WTC11 (cell line): ENCODE results near the gene GAGE12J. TPM values are rescaled to one million over a fixed set of nuclear protein-coding genes. Genes with fewer than 3 reads are reported as not detected.
"Not testable (repeated sequence)": the region's sequence is repeated elsewhere in the genome, so short reads cannot be mapped to it uniquely, and the experiment has no call there.

Experiments
- ATAC-seq: fragments of 200-7000 bp; cut with Tn5 transposase; 2 replicates; pipeline ENCODE4 v1.10.0; 2021; ENCODE audit warnings: mild to moderate bottlenecking, moderate library complexity
- CTCF ChIA-PET: fragments of 300-600 bp; sonication (Branson Sonifier 250); formaldehyde crosslinking; loops from one replicate; lab custom pipeline; 2021; ENCODE audit warnings: antibody characterized with exemption; lab: Charles Lee
- POLR2A ChIA-PET: fragments of 350-600 bp; sonication (Branson Sonifier 250); formaldehyde crosslinking; loops from one replicate; lab custom pipeline; 2021; ENCODE audit warnings: antibody characterized with exemption; lab: Charles Lee
- DNase-seq: peaks from one replicate; pipeline ENCODE4 v3.0.0; 2021; ENCODE audit warnings: low spot score
- H3K27ac Mint-ChIP-seq: 2 replicates; pipeline ENCODE4 v1.8.0; 2021; ENCODE audit warnings: mixed read lengths
- H3K27me3 Mint-ChIP-seq: 2 replicates; pipeline ENCODE4 v1.8.0; 2021; ENCODE audit warnings: low read depth, mild to moderate bottlenecking, moderate library complexity, mixed read lengths
- H3K36me3 Mint-ChIP-seq: 2 replicates; pipeline ENCODE4 v1.8.0; 2021; ENCODE audit warnings: mixed read lengths
- H3K4me1 Mint-ChIP-seq: 2 replicates; pipeline ENCODE4 v1.8.0; 2022; ENCODE audit warnings: mixed read lengths
- H3K4me3 Mint-ChIP-seq: 2 replicates; pipeline ENCODE4 v1.8.0; 2021; ENCODE audit warnings: mild to moderate bottlenecking, moderate library complexity, mixed read lengths
- H3K9me3 Mint-ChIP-seq: 2 replicates; pipeline ENCODE4 v1.8.0; 2021; ENCODE audit warnings: mixed read lengths
- CREM ChIP-seq: sonication (generic); formaldehyde crosslinking; IDR thresholded peaks from 2 replicates; pipeline ENCODE4 v1.8.1; 2022; ENCODE audit warnings: mild to moderate bottlenecking, missing genetic modification reagents, moderate library complexity
- ERG ChIP-seq: fragments of 250-450 bp; sonication (Bioruptor Pico); IDR thresholded peaks from 2 replicates; pipeline ENCODE4 v1.8.0; 2021; ENCODE audit warnings: mild to moderate bottlenecking
- FOXP1 ChIP-seq: sonication (generic); formaldehyde crosslinking; IDR thresholded peaks from 2 replicates; pipeline ENCODE4 v1.8.0; 2022; ENCODE audit warnings: missing genetic modification reagents, mild to moderate bottlenecking, moderate library complexity, borderline replicate concordance
- GABPB1 ChIP-seq: sonication (generic); formaldehyde crosslinking; IDR thresholded peaks from 2 replicates; pipeline ENCODE4 v1.8.1; 2023; ENCODE audit warnings: mild to moderate bottlenecking, missing genetic modification reagents
- IRF1 ChIP-seq: sonication (generic); formaldehyde crosslinking; IDR thresholded peaks from 2 replicates; pipeline ENCODE4 v1.8.0; 2023; ENCODE audit warnings: missing genetic modification reagents
- KAT7 ChIP-seq: sonication (generic); formaldehyde crosslinking; IDR thresholded peaks from 2 replicates; pipeline ENCODE4 v1.8.1; 2023; ENCODE audit warnings: missing genetic modification reagents, mild to moderate bottlenecking, borderline replicate concordance
- MYBL2 ChIP-seq: sonication (generic); formaldehyde crosslinking; IDR thresholded peaks from 2 replicates; pipeline ENCODE4 v1.8.1; 2023; ENCODE audit warnings: mild to moderate bottlenecking, moderate library complexity, missing genetic modification reagents
- NFYB ChIP-seq: sonication (generic); formaldehyde crosslinking; conservative IDR thresholded peaks from 2 replicates; pipeline ENCODE4 v1.8.0; 2022; ENCODE audit warnings: low read depth, missing genetic modification reagents
- NR3C1 ChIP-seq: sonication (generic); formaldehyde crosslinking; conservative IDR thresholded peaks from 2 replicates; pipeline ENCODE4 v1.8.1; 2023; ENCODE audit warnings: low read depth, mild to moderate bottlenecking, missing genetic modification reagents
- PREB ChIP-seq: sonication (generic); formaldehyde crosslinking; IDR thresholded peaks from 2 replicates; pipeline ENCODE4 v1.8.1; 2022; ENCODE audit warnings: mild to moderate bottlenecking, missing genetic modification reagents, moderate library complexity, borderline replicate concordance
- SOX15 ChIP-seq: fragments of 250-450 bp; sonication (Bioruptor Pico); IDR thresholded peaks from 2 replicates; pipeline ENCODE4 v1.9.0; 2021; ENCODE audit warnings: mild to moderate bottlenecking
- TEAD1 ChIP-seq: sonication (generic); formaldehyde crosslinking; IDR thresholded peaks from 2 replicates; pipeline ENCODE4 v1.8.0; 2022; ENCODE audit warnings: mild to moderate bottlenecking, missing genetic modification reagents
- TEAD4 ChIP-seq: sonication (generic); formaldehyde crosslinking; IDR thresholded peaks from 2 replicates; pipeline ENCODE4 v1.8.0; 2022; ENCODE audit warnings: mild to moderate bottlenecking, missing genetic modification reagents
- USF1 ChIP-seq: sonication (generic); formaldehyde crosslinking; IDR thresholded peaks from 2 replicates; pipeline ENCODE4 v1.8.0; 2022; ENCODE audit warnings: mild to moderate bottlenecking, missing genetic modification reagents
- ZBTB43 ChIP-seq: sonication (generic); formaldehyde crosslinking; IDR thresholded peaks from 2 replicates; pipeline ENCODE4 v1.8.1; 2023; ENCODE audit warnings: mild to moderate bottlenecking, missing genetic modification reagents
- ZMAT4 ChIP-seq: fragments of 250-450 bp; sonication (Bioruptor Pico); IDR thresholded peaks from 2 replicates; pipeline ENCODE4 v1.9.0; 2021; ENCODE audit warnings: mild to moderate bottlenecking
- ZNF138 ChIP-seq: sonication (generic); formaldehyde crosslinking; conservative IDR thresholded peaks from 2 replicates; pipeline ENCODE4 v1.8.1; 2022; ENCODE audit warnings: mild to moderate bottlenecking, moderate library complexity, missing genetic modification reagents
- ZNF219 ChIP-seq: sonication (generic); formaldehyde crosslinking; IDR thresholded peaks from 2 replicates; pipeline ENCODE4 v1.8.0; 2023; ENCODE audit warnings: missing genetic modification reagents, mild to moderate bottlenecking, borderline replicate concordance
- ZNF317 ChIP-seq: sonication (generic); formaldehyde crosslinking; IDR thresholded peaks from 2 replicates; pipeline ENCODE4 v1.8.1; 2023; ENCODE audit warnings: low read depth, mild to moderate bottlenecking, moderate library complexity, missing genetic modification reagents, borderline replicate concordance
- ZNF416 ChIP-seq: fragments of 250-450 bp; sonication (Bioruptor Pico); IDR thresholded peaks from 2 replicates; pipeline ENCODE4 v1.9.0; 2021; ENCODE audit warnings: mild to moderate bottlenecking, inconsistent platforms
- ZNF423 ChIP-seq: fragments of 250-450 bp; sonication (Bioruptor Pico); IDR thresholded peaks from 2 replicates; pipeline ENCODE4 v2.1.2; 2022; ENCODE audit warnings: mild to moderate bottlenecking, moderate library complexity
- ZSCAN18 ChIP-seq: fragments of 250-450 bp; sonication (Bioruptor Pico); IDR thresholded peaks from 2 replicates; pipeline ENCODE4 v2.1.2; 2022; ENCODE audit warnings: mild to moderate bottlenecking, moderate library complexity
- total RNA-seq: library from RNA; stranded (reverse); gene quantifications from 3 replicates; pipeline ENCODE4 v1.2.3, GENCODE V29; 2021
- TF ChIP-seq, protein P1 (sequence below): sonication (generic); formaldehyde crosslinking; IDR thresholded peaks from 2 replicates; pipeline ENCODE4 v1.8.1; 2023; ENCODE audit warnings: mild to moderate bottlenecking, missing genetic modification reagents, moderate library complexity

Gene GAGE12J
- total RNA-seq, 1 experiment from 2014 or later: not detected

- TF ChIP-seq ZSCAN18: no peak
- TF ChIP-seq, protein P1, sequence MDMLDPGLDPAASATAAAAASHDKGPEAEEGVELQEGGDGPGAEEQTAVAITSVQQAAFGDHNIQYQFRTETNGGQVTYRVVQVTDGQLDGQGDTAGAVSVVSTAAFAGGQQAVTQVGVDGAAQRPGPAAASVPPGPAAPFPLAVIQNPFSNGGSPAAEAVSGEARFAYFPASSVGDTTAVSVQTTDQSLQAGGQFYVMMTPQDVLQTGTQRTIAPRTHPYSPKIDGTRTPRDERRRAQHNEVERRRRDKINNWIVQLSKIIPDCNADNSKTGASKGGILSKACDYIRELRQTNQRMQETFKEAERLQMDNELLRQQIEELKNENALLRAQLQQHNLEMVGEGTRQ: no peak
- TF ChIP-seq SOX15: no peak
Observed at GRCh38 chrX:49310371-49310770, 11.5 kb upstream of the GAGE12J start (continued).

GRCh38 chrX:49312176-49312575 lies 9.7 kb upstream of the GAGE12J start:
- Mint-ChIP-seq H3K9me3 (no peaks in the 10 kb centered on the region), H3K36me3 (no peaks in the 10 kb centered on the region), H3K4me3 (no peak overlapping the region), H3K4me1 (peaks cover 48% of the 10 kb centered on the region), H3K27me3 (no peaks in the 10 kb centered on the region)
- DNase-seq: no peak
- TF ChIP-seq ZMAT4 (CRISPR knock-in tag): no peak
- TF ChIP-seq, all 79 proteins: peak for 0
- CTCF ChIA-PET: no interaction called here
- no peak for ATAC-seq
- POLR2A ChIA-PET: interaction anchor here (0.6 kb wide), 1 partner anchor 12 kb away, joined by 7 read pairs; no protein-coding TSS in a partner anchor
- no peak overlapping the region for H3K27ac Mint-ChIP-seq

DNA sequence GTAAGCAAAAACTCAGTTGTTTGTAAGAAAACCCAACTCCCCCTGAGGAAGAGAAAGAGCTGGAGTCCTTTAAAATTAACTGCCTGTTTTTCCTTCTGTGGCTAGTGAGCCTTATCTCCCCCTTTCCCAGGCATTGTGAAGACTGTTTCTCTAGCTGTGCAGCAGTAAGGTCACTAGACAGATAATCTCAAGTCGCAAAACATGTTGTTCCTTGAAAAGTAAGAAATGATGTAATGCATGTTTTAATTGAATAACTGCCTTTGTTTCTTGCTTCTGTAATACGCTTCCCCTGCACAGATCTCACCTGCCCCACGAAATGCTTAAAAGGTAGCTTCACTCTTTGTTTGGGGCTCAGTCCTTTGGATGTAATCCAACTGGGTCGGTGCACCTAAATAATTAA lies 5.8 kb upstream of the GAGE12J start:
- ChIA-PET CTCF (interaction anchor here (1.0 kb wide), 1 partner anchor 24 kb away, joined by 4 read pairs; no protein-coding TSS in a partner anchor), POLR2A (no interaction called here)
- peaks cover 11% of the 10 kb centered on the region for H3K4me1 Mint-ChIP-seq
- no peaks in the 10 kb centered on the region for H3K9me3 Mint-ChIP-seq
- no peak overlapping the region for H3K4me3 Mint-ChIP-seq
- ATAC-seq (no peak), DNase-seq (no peak)
- no peaks in the 10 kb centered on the region for H3K36me3 Mint-ChIP-seq
- no peak overlapping the region for H3K27ac Mint-ChIP-seq
- no peaks in the 10 kb centered on the region for H3K27me3 Mint-ChIP-seq
- TF ChIP-seq ZNF138 (CRISPR knock-in tag) (no peak), IRF1 (no peak), ZNF416 (no peak), ZNF317 (CRISPR knock-in tag) (no peak), GABPB1 (CRISPR knock-in tag) (no peak), USF1 (CRISPR knock-in tag) (no peak), FOXP1 (CRISPR knock-in tag) (no peak), ERG (CRISPR knock-in tag) (no peak), ZNF219 (CRISPR knock-in tag) (no peak), NFYB (no peak), NR3C1 (CRISPR knock-in tag) (no peak), MYBL2 (no peak), CREM (no peak), ZNF423 (no peak), TEAD1 (CRISPR knock-in tag) (no peak), KAT7 (no peak), TEAD4 (CRISPR knock-in tag) (no peak), PREB (no peak), ZBTB43 (CRISPR knock-in tag) (no peak)
- TF ChIP-seq, all 79 proteins: peak for 0

DNA sequence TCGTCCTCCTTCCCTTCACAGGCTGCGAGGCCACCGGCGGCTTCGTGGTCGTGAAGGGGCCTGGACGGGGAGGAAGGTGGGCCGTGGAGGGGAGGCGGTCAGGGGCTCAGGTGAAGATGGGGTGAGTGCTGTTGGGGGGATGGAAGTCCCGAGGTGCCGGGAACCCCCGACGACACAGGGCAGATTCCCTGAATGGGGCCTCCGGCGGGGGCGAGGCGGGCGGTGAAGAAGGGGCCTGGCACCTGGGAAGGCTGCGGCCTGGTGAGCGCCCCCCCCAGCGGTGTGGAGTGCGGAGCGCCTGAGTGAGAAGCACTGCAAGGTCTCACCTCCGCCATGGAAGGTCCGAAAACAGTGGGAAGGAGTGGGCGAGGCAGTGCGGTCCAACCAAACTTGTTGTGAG lies 429 bp downstream of the GAGE12J start:
- H3K4me1 Mint-ChIP-seq, H3K36me3 Mint-ChIP-seq, DNase-seq, POLR2A ChIA-PET, CTCF ChIA-PET, H3K27ac Mint-ChIP-seq, H3K4me3 Mint-ChIP-seq, ATAC-seq, H3K27me3 Mint-ChIP-seq, H3K9me3 Mint-ChIP-seq: not testable (repeated sequence)

- H3K9me3 Mint-ChIP-seq, H3K4me3 Mint-ChIP-seq, POLR2A ChIA-PET, DNase-seq, CTCF ChIA-PET, H3K36me3 Mint-ChIP-seq, H3K4me1 Mint-ChIP-seq, ATAC-seq, H3K27ac Mint-ChIP-seq, H3K27me3 Mint-ChIP-seq: not testable (repeated sequence)
Observed at GRCh38 chrX:49323735-49324134, 1.9 kb downstream of the GAGE12J start.
